ENCODE measurements around the gene RIF1.
"Not testable (repeated sequence)": the region's sequence is repeated elsewhere in the genome, so short reads cannot be mapped to it uniquely, and the experiment has no call there.

RIF1 gene

GRCh38 chr2:151421681-151422080, 12.0 kb downstream of the RIF1 start:
- DNase-seq (ENCODE audit: low read depth in 1 of 2, low spot score in 1 of 2) = not testable (repeated sequence)

DNA sequence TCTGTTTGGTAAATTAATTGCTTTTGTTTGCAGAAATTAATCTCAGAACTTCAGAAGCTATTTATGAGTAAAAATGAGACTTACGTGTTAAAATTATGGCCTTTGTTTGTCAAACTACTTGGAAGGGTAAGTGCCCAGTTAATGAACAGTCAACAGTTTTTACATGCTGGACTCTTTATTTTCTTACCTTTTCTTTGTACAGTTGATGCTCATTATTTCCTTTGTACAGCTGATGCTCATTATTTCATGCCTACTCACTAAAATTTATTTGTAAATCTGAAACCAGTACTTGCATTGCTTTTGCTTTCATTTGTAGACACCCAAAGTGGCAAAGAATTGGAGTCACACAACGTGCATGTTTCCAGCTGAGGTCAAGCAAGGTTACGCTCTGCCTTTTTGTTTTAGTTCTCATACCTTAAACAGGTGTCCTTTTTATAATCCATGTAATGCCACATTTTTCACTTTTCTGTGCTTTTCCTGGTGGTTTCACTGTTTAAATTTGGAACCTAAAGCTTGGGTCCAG, 13.3 kb downstream of the RIF1 start:
- DNase-seq (ENCODE audit: low read depth in 1 of 2, low spot score in 1 of 2) = no peak

- DNase-seq (ENCODE audit: low read depth in 1 of 2, low spot score in 1 of 2) = no peak
Observed at GRCh38 chr2:151423760-151424159, 14.1 kb downstream of the RIF1 start.

GRCh38 chr2:151437630-151438029, 27.9 kb downstream of the RIF1 start:
- DNase-seq (ENCODE audit: low read depth in 1 of 2, low spot score in 1 of 2) = no peak

DNA sequence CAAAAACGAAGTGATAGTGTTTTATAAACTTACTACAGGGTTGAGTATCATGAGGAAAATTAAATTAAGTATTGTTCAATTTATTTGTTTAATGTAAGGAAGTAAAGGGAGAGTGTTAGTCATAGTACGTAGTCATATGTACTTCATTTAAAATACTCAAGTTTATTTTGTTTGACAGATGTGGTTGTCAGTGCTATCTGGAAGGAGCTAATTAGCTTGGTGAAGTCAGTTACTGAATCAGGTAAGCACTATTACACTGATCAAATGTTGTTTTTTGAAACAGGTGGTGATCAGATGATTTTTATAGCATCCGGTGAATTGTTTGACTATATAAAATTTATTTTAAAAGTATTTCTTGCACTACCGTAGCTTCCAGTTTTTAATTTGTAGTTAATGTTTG, 28.8 kb downstream of the RIF1 start:
- DNase-seq (ENCODE audit: low read depth in 1 of 2, low spot score in 1 of 2) = no peak

- DNase-seq (ENCODE audit: low read depth in 1 of 2, low spot score in 1 of 2) = no peak
Observed at GRCh38 chr2:151439127-151439526, 29.4 kb downstream of the RIF1 start.

GRCh38 chr2:151459358-151459757, 49.7 kb downstream of the RIF1 start:
- DNase-seq (ENCODE audit: low read depth in 1 of 2, low spot score in 1 of 2) = no peak

GRCh38 chr2:151465771-151466170, 56.1 kb downstream of the RIF1 start:
- no peak for DNase-seq (ENCODE audit: low read depth in 1 of 2, low spot score in 1 of 2)

GRCh38 chr2:151470556-151470955, 60.9 kb downstream of the RIF1 start:
- no peak for DNase-seq (ENCODE audit: low read depth in 1 of 2, low spot score in 1 of 2)

DNA sequence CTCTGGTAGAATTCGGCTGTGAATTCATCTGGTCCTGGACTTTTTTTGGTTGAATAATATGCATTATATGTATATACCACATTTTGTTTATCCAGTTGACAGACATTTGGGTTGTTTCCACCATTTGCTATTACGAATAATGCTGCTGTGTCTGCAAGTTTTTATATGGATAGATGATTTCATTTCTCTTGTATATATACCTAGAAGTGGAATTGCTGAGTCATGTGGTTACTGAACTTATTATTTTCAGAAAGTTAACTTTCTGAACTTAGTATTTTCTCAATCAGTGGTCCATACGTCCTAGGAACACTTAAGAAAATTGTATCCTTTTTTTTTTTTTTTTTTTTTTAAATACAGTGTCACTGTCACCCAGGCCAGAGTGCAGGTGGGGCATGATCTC, 63.3 kb downstream of the RIF1 start:
- no peak for DNase-seq (ENCODE audit: low read depth in 1 of 2, low spot score in 1 of 2)

DNA sequence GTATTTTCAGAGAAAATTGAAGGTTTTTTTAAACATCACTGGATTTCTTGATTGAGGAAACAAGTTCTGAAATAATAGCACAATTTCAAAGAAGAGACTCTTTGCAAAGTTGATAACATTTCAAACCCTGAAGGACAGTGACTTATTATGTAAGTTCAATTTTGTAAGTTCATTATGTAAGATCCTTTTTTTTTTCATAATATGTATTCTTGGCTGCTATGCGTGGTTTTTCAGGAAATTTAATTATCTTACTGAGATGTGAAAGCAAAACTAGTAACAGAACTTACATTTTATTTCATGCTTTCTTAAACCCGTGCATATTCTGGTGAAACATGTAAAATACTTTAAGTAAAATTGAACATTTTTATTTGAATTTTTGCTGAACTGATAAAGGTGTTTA, 65.4 kb downstream of the RIF1 start:
- no peak for DNase-seq (ENCODE audit: low read depth in 1 of 2, low spot score in 1 of 2)

GRCh38 chr2:151476287-151476686, 66.6 kb downstream of the RIF1 start:
- no peak for DNase-seq (ENCODE audit: low read depth in 1 of 2, low spot score in 1 of 2)

DNA sequence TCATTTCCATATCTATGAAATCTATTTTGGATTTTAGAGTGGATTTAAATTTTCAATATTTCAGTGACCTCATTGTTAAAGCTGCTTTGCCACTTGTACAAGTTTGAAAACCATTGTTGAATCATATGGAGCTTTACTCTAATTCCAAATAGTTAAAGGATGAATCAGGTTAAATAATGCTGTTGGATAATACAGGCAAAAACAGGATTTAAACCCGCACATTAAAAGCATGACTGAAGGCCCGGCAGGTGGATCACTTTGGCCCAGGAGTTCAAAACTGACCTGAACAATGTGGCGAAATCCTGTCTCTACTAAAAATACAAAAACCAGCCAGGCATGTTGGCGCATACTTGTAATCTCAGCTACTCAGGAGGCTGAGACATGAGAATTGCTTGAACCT, 68.3 kb downstream of the RIF1 start:
- no peak for DNase-seq (ENCODE audit: low read depth in 1 of 2, low spot score in 1 of 2)

DNA sequence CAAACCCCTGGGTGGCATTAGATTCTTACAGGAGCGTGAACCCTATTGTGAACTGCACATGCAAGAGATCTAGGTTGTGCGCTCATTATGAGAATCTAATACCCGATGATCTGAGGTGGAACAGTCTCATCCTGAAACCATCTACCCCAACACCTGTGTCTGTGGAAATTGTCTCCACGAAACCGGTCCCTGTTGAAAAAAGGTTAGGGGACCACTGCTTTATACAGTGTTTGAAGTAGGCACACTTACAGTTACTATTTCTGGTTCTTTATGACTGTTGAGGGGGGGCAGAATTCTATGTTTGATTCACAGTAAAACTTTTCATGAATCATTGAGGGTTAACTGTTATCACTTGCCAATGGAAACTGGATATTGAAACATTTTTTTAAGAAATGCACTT, 72.0 kb downstream of the RIF1 start:
- no peak for DNase-seq (ENCODE audit: low read depth in 1 of 2, low spot score in 1 of 2)

DNA sequence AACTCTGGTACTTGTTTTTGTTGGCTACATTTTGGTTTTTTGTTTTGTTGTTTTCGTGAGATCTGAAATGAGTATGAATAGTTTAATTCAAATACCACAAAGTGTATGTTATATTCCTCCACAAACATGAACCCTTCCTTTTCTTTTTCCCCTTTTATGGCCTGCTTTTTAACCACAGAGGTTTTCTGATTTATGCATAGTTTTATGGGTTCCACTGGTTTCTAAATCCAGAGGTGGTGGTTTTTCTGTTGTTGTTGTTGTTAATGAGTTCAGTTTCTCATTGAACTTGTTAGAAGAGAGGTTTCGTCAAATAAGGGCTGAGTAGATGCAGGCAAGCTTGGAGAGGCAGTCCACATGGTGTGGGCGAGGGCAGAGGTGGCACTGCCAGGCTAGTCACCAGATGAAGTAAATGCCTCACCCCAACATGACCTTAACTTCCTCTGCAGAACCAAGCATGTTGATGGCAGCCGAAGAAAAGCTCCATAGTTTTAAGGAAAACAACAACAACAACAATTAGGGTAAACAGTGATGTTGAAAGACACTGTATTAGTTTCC, 72.5 kb downstream of the RIF1 start:
- DNase-seq (ENCODE audit: low read depth in 1 of 2, low spot score in 1 of 2) = no peak

- no peak for DNase-seq (ENCODE audit: low read depth in 1 of 2, low spot score in 1 of 2)
Observed at GRCh38 chr2:151483546-151483945, 73.8 kb downstream of the RIF1 start.

GRCh38 chr2:151484100-151484499, 74.4 kb downstream of the RIF1 start:
- no peak for DNase-seq (ENCODE audit: low read depth in 1 of 2, low spot score in 1 of 2)

DNA sequence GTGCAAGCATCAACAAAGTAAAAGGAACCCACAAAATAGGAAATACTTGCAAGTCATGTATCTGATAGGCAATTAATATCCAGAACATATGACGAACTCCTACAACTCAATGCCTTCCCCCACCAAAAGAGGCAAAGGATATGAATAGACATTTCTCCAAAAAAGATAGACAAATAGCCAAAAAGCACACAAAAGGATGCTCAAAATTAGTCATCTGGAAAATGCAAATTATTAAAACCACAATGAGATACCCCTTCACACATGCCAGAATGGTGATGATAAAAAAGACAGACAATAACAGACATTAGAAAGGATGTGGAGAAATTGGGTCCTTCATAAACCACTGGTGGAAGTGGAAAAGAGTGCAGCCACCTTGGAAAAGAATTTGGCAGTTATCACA, 76.4 kb downstream of the RIF1 start:
- no peak for DNase-seq (ENCODE audit: low read depth in 1 of 2, low spot score in 1 of 2)

- no peak for DNase-seq (ENCODE audit: low read depth in 1 of 2, low spot score in 1 of 2)
Observed at GRCh38 chr2:151490276-151490675, 80.6 kb downstream of the RIF1 start.

DNA sequence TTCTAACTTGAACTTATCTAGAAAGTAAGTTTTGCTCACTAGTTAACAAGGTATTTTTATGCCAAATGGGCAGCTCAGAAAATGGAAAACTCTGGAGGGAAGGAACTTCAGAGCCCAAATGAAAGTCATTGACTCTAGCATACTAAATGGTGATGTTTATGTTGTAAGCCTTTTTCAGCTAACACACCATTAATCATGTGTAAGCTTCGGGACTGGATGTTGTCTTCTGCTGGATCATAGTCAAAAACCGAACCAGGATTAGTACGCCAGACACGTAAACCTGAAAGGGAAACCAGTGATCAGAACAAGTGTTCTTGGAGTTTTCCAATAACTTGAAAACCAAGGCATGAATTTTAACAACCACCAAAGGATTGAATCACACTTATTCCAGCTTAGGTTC, 81.8 kb downstream of the RIF1 start:
- DNase-seq (ENCODE audit: low read depth in 1 of 2, low spot score in 1 of 2) = no peak

DNA sequence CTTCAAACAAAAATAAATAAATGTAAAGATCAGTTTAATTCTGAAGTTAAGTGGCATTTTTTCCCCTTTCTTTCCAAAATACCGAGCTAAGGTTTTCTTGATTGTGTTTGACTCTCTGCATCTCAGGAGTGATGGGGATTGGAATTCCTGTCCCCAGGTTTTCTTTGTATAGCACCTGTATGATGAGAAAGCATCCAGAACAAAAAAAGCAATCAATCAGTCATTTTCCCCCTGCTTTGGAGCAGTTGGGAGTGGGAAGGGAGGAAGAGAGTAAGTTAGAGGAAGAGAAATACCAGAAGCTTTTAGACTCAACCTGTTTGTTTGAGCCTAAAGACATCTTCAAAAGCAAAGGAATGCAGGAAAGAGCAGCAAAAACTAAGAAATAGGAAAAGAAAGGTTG, 88.5 kb downstream of the RIF1 start:
- no peak for DNase-seq (ENCODE audit: low read depth in 1 of 2, low spot score in 1 of 2)

GRCh38 chr2:151506170-151506569, 96.5 kb downstream of the RIF1 start:
- DNase-seq (ENCODE audit: low read depth in 1 of 2, low spot score in 1 of 2) = no peak

DNA sequence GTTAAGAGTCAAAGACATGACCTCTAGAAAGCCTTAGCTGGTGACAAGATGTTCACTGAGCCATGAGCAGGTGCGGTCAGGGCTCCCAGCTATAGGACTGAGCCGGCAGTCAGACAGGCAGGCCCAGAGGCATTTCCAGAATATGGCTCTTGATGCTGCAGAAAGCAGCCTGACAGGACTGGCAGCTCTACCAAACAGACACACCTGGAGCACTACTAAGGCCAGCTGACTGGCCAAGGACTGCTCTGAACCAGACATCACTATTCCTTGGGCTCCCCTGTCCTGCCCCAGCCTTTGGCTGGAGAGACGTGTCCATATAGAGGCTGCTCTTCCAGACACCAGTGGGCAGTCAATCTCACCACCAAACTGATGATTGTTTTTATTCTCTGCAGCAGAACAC, 98.8 kb downstream of the RIF1 start:
- DNase-seq (ENCODE audit: low read depth in 1 of 2, low spot score in 1 of 2) = no peak

DNA sequence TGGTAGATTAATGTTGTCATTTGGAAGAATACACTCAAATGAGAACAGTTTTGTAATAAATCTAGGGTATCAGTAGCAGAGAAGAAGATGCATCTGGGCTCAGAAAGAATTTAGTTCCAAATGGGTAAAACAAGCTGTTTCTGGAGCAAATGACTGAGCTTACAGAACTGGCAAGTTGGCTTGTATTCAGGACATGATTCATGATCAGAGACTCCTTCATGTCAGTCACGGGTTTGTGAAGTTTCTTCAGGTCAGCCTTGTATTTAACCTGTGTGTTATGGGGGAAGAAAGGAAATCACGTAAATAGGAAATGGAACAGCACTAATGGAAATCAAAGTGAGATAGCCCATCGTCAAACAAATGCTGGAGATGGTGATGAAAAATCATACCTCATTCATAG, 109.1 kb downstream of the RIF1 start:
- DNase-seq (ENCODE audit: low read depth in 1 of 2, low spot score in 1 of 2) = no peak

Measured in stimulated activated CD4-positive, alpha-beta T cell treated with anti-CD3 and anti-CD28 coated beads, Interleukin-15, amount 100 ng/mL, for 1 hour (primary cell).